Eye (tissue), 1 donor: Measurements from ENCODE around the gene PID1.
A peak's percentile ranks its signal among the peaks of the same experiment; 100 is the strongest.

ENCODE experiments used
- DNase-seq: peaks from one replicate; pipeline ENCODE4 v3.0.0-alpha.2; 2015

The PID1 gene

DNA sequence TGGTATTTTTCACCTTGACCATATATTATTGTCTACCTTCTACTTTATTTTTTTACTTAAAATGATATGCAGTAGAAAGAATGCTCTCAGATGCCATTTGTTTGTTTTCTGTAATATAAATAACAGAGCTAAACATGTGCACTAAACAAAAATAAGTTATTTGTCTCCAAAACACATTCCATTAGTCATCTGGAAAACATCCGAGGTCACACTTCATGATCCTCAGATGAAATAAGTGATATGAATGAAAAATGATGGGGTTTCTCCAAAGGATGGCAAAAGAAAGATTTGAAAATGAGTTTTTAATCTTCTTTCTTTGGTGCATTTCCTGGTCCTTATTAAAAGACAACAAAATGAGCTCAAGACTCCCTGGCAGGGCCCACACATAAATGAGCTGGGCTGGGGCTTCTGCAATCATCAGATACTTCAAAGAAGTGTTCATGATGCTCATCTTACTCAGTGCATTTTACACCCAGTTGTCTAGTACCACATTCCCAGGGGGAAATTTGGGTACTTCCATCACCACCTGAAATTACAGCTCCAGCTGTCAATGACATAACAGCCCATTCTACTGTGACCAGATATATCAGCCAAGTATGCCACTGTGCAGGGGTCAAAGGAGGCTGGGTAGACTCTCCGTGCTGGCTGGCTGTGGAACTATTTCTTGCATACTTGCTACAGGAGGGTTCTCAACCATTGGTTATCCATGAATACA is 283.5 kb downstream of the PID1 start:
- peak; percentile 13 for DNase-seq

DNA sequence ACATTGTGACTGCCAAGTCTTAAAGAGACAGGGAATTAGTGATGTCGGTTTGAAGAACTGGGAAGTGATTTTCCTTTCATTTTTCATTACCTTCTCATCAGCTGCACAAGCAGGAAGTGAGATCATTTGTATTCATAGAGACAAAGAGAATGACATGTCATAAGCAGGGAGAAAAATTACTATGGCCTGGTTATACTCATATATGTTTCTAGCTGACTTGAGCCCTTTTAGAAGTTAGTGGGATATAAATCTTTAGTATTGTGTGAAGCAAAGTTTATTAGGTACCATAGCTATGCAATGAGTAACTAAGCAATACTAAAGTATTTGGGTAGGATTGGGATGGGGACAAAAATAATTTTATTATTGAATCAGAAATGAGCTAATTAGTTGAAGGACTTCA is 284.1 kb downstream of the PID1 start:
- DNase-seq: no peak

GRCh38 chr2:228983700-228984099 is 287.4 kb downstream of the PID1 start:
- no peak for DNase-seq

GRCh38 chr2:228974169-228974568 is 296.9 kb downstream of the PID1 start:
- DNase-seq: no peak
